Activated naive CD4-positive, alpha-beta T cell treated with anti-CD3 and anti-CD28 coated beads for 36 hours (primary cell): ENCODE results near the gene DNAJC13. TPM values are rescaled to one million over a fixed set of nuclear protein-coding genes. Genes with fewer than 3 reads are reported as not detected.

Source experiments
- total RNA-seq, 2 experiments: library from RNA; stranded (reverse); gene quantifications; one replicate each; pipeline ENCODE4 v1.2.3, GENCODE V29; 2021

DNAJC13 gene
- total RNA-seq, 2 experiments from 2014 or later: 32.8 to 33.6 TPM

Other genes with a start within 250 kb of the DNAJC13 start
- not detected for gene ACP3, start 100.1 kb upstream of the DNAJC13 start, total RNA-seq
- not detected for gene ACKR4, start 179.8 kb downstream of the DNAJC13 start, total RNA-seq
- 10 to 100 TPM; 11.2 to 11.4 TPM for gene ACAD11, start 242.3 kb downstream of the DNAJC13 start, total RNA-seq
- 10 to 100 TPM; 40.8 to 40.9 TPM for gene UBA5, start 242.8 kb downstream of the DNAJC13 start, total RNA-seq